B cell (primary cell): ENCODE measurements around the gene FGD4. TPM values are rescaled to one million over a fixed set of nuclear protein-coding genes. Genes with fewer than 3 reads are reported as not detected.

Source experiments
- ATAC-seq: fragments of 200-7000 bp; cut with Tn5 transposase; one replicate; pipeline ENCODE4 v1.10.0; 2021; ENCODE audit warnings: low read depth, mild to moderate bottlenecking, moderate number of reproducible peaks, moderate library complexity
- CTCF ChIA-PET: fragments of 350-600 bp; sonication (Branson Sonifier 250); formaldehyde crosslinking; loops from one replicate; lab custom pipeline; 2021; ENCODE audit warnings: antibody characterized with exemption, inconsistent platforms; lab: Charles Lee
- POLR2A ChIA-PET: fragments of 350-600 bp; sonication (Branson Sonifier 250); formaldehyde crosslinking; loops from one replicate; lab custom pipeline; 2021; ENCODE audit warnings: antibody characterized with exemption; lab: Charles Lee
- DNase-seq: peaks from one replicate; pipeline ENCODE4 v3.0.0; 2013
- H2AFZ ChIP-seq: 2 replicates; pipeline ENCODE4 v1.6.1; 2012; ENCODE audit warnings: mild to moderate bottlenecking, low read depth, low read length; ENCODE audit not compliant: insufficient read depth, poor library complexity, severe bottlenecking
- H3K27ac ChIP-seq, 2 donors: 1 replicate in 1 of 2; 2 replicates in 1 of 2; pipeline ENCODE4 v1.5.1; 2012 to 2013; ENCODE audit warnings: low read length in 2 of 2, mild to moderate bottlenecking in 2 of 2, moderate library complexity in 1 of 2
- H3K27me3 ChIP-seq, 4 experiments: fragments of 200-600 bp in 1 of 4; sonication (generic) in 1 of 4; replicated peaks in 1 of 4; 1 replicate in 2 of 4; 2 replicates in 2 of 4; pipeline versions ENCODE4 v1.6.1 to v1.7.0; 2013 to 2016; ENCODE audit warnings: low read length in 3 of 4, mild to moderate bottlenecking in 2 of 4, mixed read lengths in 1 of 4, moderate library complexity in 1 of 4; ENCODE audit not compliant: insufficient read depth in 4 of 4, control insufficient read depth in 3 of 4; ENCODE audit errors: control extremely low read depth in 1 of 4
- H3K36me3 ChIP-seq, 2 experiments: replicated peaks in 1 of 2; 1 replicate in 1 of 2; 2 replicates in 1 of 2; pipeline versions ENCODE4 v1.6.1 to v1.7.1; 2013; ENCODE audit warnings: low read length in 1 of 2; ENCODE audit not compliant: insufficient read depth in 2 of 2, control insufficient read depth in 1 of 2; ENCODE audit errors: control extremely low read depth in 1 of 2, extremely low read depth in 1 of 2
- H3K4me1 ChIP-seq, 2 donors: fragments of 200-600 bp in 1 of 2; sonication (generic) in 1 of 2; 1 replicate in 1 of 2; 2 replicates in 1 of 2; pipeline versions ENCODE4 v1.5.1 to v1.6.1; 2013 to 2017; ENCODE audit warnings: low read length in 2 of 2; ENCODE audit not compliant: control insufficient read depth in 2 of 2, insufficient read depth in 2 of 2
- H3K4me2 ChIP-seq: replicated peaks from 2 replicates; pipeline ENCODE3; 2012; ENCODE audit warnings: mild to moderate bottlenecking, low read depth, low read length; ENCODE audit not compliant: poor library complexity, severe bottlenecking
- H3K4me3 ChIP-seq, 5 experiments: fragments of 200-600 bp in 1 of 5; sonication (generic) in 1 of 5; 1 replicate in 3 of 5; 2 replicates in 2 of 5; pipeline versions ENCODE4 v1.5.1 to v1.7.0; 2011 to 2016; ENCODE audit warnings: low read length in 4 of 5, mild to moderate bottlenecking in 4 of 5, low read depth in 2 of 5, control low read depth in 1 of 5, moderate library complexity in 1 of 5; ENCODE audit not compliant: insufficient read depth in 1 of 5; ENCODE audit errors: control extremely low read depth in 1 of 5, extremely low read depth in 1 of 5
- H3K79me2 ChIP-seq: fragments of 200-600 bp; sonication (generic); one replicate; pipeline ENCODE4 v1.6.0; 2016; ENCODE audit warnings: low read length; ENCODE audit not compliant: control insufficient read depth, insufficient read depth
- H3K9ac ChIP-seq: fragments of 200-600 bp; sonication (generic); 2 replicates; pipeline ENCODE4 v1.6.1; 2017; ENCODE audit warnings: mild to moderate bottlenecking, low read length, moderate library complexity
- H3K9me3 ChIP-seq, 3 donors: one replicate each; pipeline versions ENCODE4 v1.6.1 to v1.7.1; 2013; ENCODE audit warnings: low read length in 2 of 3; ENCODE audit not compliant: control insufficient read depth in 2 of 3, insufficient read depth in 1 of 3; ENCODE audit errors: control extremely low read depth in 1 of 3
- H4K20me1 ChIP-seq: 2 replicates; pipeline ENCODE4 v1.6.0; 2012; ENCODE audit warnings: mild to moderate bottlenecking, low read length; ENCODE audit not compliant: insufficient read depth, control insufficient read depth, poor library complexity, severe bottlenecking
- H3K27ac Mint-ChIP-seq: one replicate; pipeline ENCODE4 v1.8.0; 2021; ENCODE audit warnings: mixed read lengths
- H3K27me3 Mint-ChIP-seq: one replicate; pipeline ENCODE4 v1.8.0; 2021; ENCODE audit warnings: mixed read lengths
- H3K4me1 Mint-ChIP-seq: one replicate; pipeline ENCODE4 v1.8.0; 2021; ENCODE audit warnings: mixed read lengths
- H3K4me3 Mint-ChIP-seq: one replicate; pipeline ENCODE4 v1.8.0; 2021; ENCODE audit warnings: mixed read lengths
- H3K9me3 Mint-ChIP-seq: one replicate; pipeline ENCODE4 v1.8.0; 2022; ENCODE audit warnings: mixed read lengths; ENCODE audit not compliant: insufficient read depth
- EZH2 ChIP-seq: IDR thresholded peaks from 2 replicates; pipeline ENCODE4 v1.6.1; 2012; ENCODE audit warnings: borderline replicate concordance, low read depth, mild to moderate bottlenecking, moderate library complexity, low read length; ENCODE audit not compliant: insufficient read depth, poor library complexity, severe bottlenecking
- WGBS: methylation state at CpG from one replicate; pipeline ENCODE4 v1.1.5; 2013; ENCODE audit warnings: missing lambda C conversion rate; ENCODE audit not compliant: insufficient coverage; 5-methylcytosine and 5-hydroxymethylcytosine counted together
- intact Hi-C: fragments of 100-400 bp; cut with micrococcal nuclease; formaldehyde crosslinking; loops from one replicate; pipeline ENCODE4 v1.10.0; 2022
- polyA plus RNA-seq: library from polyadenylated mRNA; depleted of rRNA; stranded (reverse); fragments of >200 nt; gene quantifications from 2 replicates; pipeline ENCODE4 v1.2.3, GENCODE V29; 2012
- total RNA-seq, 2 donors: library from RNA; stranded (reverse); fragments of 120-200 nt in 1 of 2; gene quantifications; 1 replicate in 1 of 2; 2 replicates in 1 of 2; pipeline versions ENCODE4 v1.2.3 to v1.2.4, GENCODE V29; 2013 to 2022
- TF ChIP-seq, protein P1 (sequence below): fragments of 200-600 bp; IDR thresholded peaks from one replicate; pipeline ENCODE4 v1.8.0; 2022; ENCODE audit warnings: antibody characterized with exemption, mild to moderate bottlenecking

Gene FGD4
- total and polyA plus RNA-seq, 2 donors (not counting 1 experiment from before 2014, with no cell fraction given), result 2.1 to 2.8 TPM

DNA sequence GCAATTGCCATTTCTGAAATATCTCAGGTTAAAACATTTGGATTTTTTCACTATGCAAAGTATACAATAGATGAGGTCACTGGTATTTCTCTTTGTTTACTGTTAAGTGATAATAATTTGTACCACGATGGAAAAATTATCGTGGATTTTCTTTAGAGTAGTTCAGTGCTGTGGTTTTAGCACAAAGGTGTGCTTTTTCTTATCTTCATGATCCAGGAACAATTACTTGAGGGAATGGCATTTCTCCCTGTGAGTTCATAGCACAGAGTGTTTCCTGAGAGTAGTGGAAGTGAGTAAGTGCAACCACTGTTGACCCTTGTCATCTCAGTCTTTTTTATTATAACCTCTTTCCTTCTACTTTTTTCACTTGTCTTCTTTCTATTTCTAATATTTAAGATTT is 86.8 kb downstream of the FGD4 start:
- peak overlapping the region in 1 of 5 experiments; percentile 73 for H3K4me3 ChIP-seq
- no CpG with 5 or more reads among the region's 2 CpGs for WGBS

DNA sequence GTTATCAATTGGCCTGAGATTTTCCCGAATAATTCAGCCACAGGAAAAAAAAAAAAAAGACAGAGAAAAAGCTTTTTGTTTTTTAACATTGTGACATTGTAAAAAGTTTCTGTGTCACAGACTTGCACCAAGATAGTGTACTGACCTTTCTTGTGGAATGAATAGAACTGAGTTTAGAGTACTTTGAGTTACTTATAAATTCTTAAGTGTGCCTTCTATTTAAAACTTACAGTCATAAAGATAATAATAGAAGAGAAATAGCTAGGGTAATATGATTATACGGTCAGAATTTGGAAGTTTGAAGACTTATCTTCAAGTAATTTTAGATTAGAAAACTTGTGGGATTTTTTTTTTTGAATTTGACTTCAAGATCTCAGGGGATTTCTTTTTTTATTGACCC is 88.8 kb downstream of the FGD4 start:
- Histone ChIP-seq H2AFZ (no peak overlapping the region), H3K4me1 (peaks cover 7 to 10% of the 10 kb centered on the region in 2 donors), H4K20me1 (no peaks in the 10 kb centered on the region), H3K4me2 (no peak overlapping the region), H3K27ac (no peak overlapping the region), H3K9me3 (no peaks in the 10 kb centered on the region), H3K36me3 (no peaks in the 10 kb centered on the region), H3K27me3 (no peaks in the 10 kb centered on the region), H3K4me3 (no peak overlapping the region), H3K9ac (no peak overlapping the region), H3K79me2 (no peaks in the 10 kb centered on the region)
- H3K27me3 Mint-ChIP-seq, result no peaks in the 10 kb centered on the region
- WGBS, result 100% methylated on average over 1 of the region's 2 CpGs
- no peak for TF ChIP-seq EZH2
- TF ChIP-seq, protein P1, sequence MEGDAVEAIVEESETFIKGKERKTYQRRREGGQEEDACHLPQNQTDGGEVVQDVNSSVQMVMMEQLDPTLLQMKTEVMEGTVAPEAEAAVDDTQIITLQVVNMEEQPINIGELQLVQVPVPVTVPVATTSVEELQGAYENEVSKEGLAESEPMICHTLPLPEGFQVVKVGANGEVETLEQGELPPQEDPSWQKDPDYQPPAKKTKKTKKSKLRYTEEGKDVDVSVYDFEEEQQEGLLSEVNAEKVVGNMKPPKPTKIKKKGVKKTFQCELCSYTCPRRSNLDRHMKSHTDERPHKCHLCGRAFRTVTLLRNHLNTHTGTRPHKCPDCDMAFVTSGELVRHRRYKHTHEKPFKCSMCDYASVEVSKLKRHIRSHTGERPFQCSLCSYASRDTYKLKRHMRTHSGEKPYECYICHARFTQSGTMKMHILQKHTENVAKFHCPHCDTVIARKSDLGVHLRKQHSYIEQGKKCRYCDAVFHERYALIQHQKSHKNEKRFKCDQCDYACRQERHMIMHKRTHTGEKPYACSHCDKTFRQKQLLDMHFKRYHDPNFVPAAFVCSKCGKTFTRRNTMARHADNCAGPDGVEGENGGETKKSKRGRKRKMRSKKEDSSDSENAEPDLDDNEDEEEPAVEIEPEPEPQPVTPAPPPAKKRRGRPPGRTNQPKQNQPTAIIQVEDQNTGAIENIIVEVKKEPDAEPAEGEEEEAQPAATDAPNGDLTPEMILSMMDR, result no peak
- no peak for DNase-seq
- POLR2A ChIA-PET, result no interaction called here
- peaks cover 9% of the 10 kb centered on the region for H3K4me1 Mint-ChIP-seq
- no peak overlapping the region for H3K4me3 Mint-ChIP-seq
- H3K9me3 Mint-ChIP-seq, result no peaks in the 10 kb centered on the region
- intact Hi-C loops, result loop anchor here (10.0 kb wide), 1 partner anchor 47 kb away; no protein-coding TSS in a partner anchor
- ATAC-seq, result no peak
- CTCF ChIA-PET, result interaction anchor here (0.7 kb wide), 1 partner anchor 58 kb away, joined by 3 read pairs; no protein-coding TSS in a partner anchor
- no peak overlapping the region for H3K27ac Mint-ChIP-seq

More for the DNA sequence above, 86.8 kb downstream of the FGD4 start:
- H4K20me1 ChIP-seq, result no peaks in the 10 kb centered on the region
- Mint-ChIP-seq H3K27ac (no peak overlapping the region), H3K4me3 (no peak overlapping the region), H3K9me3 (no peaks in the 10 kb centered on the region), H3K27me3 (no peaks in the 10 kb centered on the region), H3K4me1 (peaks cover 27% of the 10 kb centered on the region)
- H2AFZ ChIP-seq, result peak overlapping the region; percentile 21
- H3K9me3 ChIP-seq, result no peaks in the 10 kb centered on the region
- TF ChIP-seq EZH2, result no peak
- TF ChIP-seq, protein P1, result no peak
- H3K4me1 ChIP-seq, result peaks cover 22 to 29% of the 10 kb centered on the region in 2 donors
- H3K79me2 ChIP-seq, result no peaks in the 10 kb centered on the region
- H3K27ac ChIP-seq, result no peak overlapping the region
- no peaks in the 10 kb centered on the region for H3K27me3 ChIP-seq
- ATAC-seq, result no peak
- no peak overlapping the region for H3K9ac ChIP-seq
- ChIA-PET POLR2A (no interaction called here), CTCF (no interaction called here)
- H3K4me2 ChIP-seq, result no peak overlapping the region
- DNase-seq, result no peak
- intact Hi-C loops, result loop anchor here (10.0 kb wide), 1 partner anchor 49 kb away; no protein-coding TSS in a partner anchor
- H3K36me3 ChIP-seq, result no peaks in the 10 kb centered on the region
